HFFc6 (cell line): ENCODE data around the gene TNS3. TPM values are rescaled to one million over a fixed set of nuclear protein-coding genes. Genes with fewer than 3 reads are reported as not detected.

ENCODE experiments used
- DNase-seq: peaks from one replicate; pipeline ENCODE4 v3.0.0-alpha.2; 2018
- H3K27ac Mint-ChIP-seq: 2 replicates; pipeline ENCODE4 v1.8.0; 2020; ENCODE audit warnings: mild to moderate bottlenecking, mixed read lengths
- H3K27me3 Mint-ChIP-seq: 2 replicates; pipeline ENCODE4 v1.8.0; 2021; ENCODE audit warnings: mild to moderate bottlenecking, moderate library complexity, mixed read lengths; ENCODE audit not compliant: insufficient read depth
- H3K36me3 Mint-ChIP-seq: 2 replicates; pipeline ENCODE4 v1.8.0; 2021; ENCODE audit warnings: low read depth, mixed read lengths
- H3K4me1 Mint-ChIP-seq: 2 replicates; pipeline ENCODE4 v1.8.0; 2020; ENCODE audit warnings: low read depth, mixed read lengths
- H3K4me3 Mint-ChIP-seq: 2 replicates; pipeline ENCODE4 v1.8.0; 2020; ENCODE audit warnings: mild to moderate bottlenecking, moderate library complexity, mixed read lengths
- H3K9me3 Mint-ChIP-seq: 2 replicates; pipeline ENCODE4 v1.8.0; 2020; ENCODE audit warnings: mild to moderate bottlenecking, mixed read lengths
- long read RNA-seq: library from polyadenylated mRNA; unstranded; transcript quantifications from one replicate; pipeline ENCODE4 v2.0.0, GENCODE V29; 2019
- total RNA-seq, 6 experiments: library from RNA; stranded (reverse); fragmentation: NEBNext Ultra II Directional; extraction: Animal tissue kit (Norgen Biotek cat#: 25700); gene quantifications; 2 replicates in 1 of 6; 3 replicates in 5 of 6; pipeline ENCODE4 v1.2.3, GENCODE V29; 2021
- TF ChIP-seq, protein P1 (sequence below): fragments of 200-600 bp; sonication (generic); IDR thresholded peaks from 2 replicates; pipeline ENCODE4 v1.5.0; 2021; ENCODE audit warnings: antibody characterized with exemption, mild to moderate bottlenecking

The TNS3 gene
- total RNA-seq: 10 to 100 TPM; 50.8 to 77.0 (median 67.8) TPM
- long read RNA-seq, full-length matches to known transcripts: 1 of 30 reads
- long read RNA-seq, partial matches to known transcripts: 2 of 30 reads
- long read RNA-seq, other reads (novel, unspliced or antisense): 27 of 30 reads

DNA sequence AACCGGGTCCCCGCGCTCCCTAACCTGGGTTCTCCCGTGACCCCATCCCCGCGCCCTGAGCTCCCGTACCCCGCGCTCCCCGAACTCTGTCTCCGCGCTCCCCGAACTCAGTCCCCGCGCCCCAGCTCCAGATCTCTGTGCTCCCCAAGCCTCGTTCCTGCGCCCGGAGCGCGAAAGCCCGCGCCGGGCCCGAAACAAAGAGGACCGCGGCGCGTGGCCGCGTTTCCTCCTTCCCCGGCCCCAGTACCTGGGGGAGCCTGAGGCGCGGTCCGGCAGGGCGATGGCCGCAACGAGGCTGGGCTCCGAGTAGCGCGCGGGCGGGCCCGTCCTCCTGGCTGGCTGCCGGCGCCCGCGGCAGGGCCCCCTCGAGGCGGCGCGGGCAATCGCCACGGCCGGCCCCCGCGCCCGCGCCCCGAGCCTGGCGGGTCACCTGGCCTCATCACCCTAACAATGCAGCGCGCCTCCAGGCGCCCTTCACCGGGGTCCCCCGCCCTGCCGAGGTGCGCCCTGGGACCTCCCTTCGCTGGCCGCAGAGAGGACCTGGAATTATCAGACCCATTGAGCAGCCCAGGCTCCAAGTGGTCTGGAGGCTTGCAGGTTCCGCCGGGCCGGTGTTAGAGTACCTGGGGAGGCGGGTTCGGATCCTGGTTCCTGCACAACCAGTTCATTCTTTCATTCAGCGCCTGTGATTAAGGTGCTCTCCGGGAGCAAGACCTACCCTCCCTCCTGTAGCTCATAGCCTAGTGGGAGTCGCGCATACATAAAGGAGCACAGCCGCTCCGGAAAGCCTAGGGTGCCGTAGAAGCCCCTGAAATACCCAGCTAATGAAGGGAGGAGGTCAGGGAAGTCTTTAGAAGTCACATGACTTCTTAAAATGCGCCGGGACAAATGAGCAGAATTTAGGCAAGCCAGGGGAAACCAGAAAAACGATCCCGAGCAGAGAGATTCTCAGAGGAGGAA, at the start of gene TNS3:
TSS of gene TNS3 (minus strand) at position 308 of the 960 bp plus-strand sequence. CDS start 142,475 bp downstream, outside the sequence.
- H3K27me3 Mint-ChIP-seq: no peaks in the 10 kb centered on the region; the same call in 1 of the 2 replicates
- DNase-seq: no peak

DNA sequence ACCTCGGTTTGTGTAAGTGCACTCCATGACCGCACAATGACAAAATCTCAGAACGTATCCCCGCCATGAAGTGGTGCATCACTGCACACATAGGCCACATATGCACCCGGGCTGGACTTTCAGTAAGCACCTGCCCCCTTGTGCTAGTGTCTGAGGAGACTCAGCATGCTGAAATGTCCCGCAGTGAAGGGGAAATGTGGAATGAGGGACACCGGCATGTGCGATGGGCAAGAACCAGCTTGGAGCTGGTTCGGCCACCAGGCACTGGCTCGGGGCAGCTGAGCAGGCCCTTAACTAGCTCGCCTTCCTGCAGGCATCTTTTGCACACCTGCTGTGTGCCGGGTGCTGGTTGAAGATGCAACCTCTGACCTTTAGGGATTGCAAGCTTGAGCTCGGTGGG, 49.8 kb upstream of the TNS3 start:
- TF ChIP-seq, protein P1, sequence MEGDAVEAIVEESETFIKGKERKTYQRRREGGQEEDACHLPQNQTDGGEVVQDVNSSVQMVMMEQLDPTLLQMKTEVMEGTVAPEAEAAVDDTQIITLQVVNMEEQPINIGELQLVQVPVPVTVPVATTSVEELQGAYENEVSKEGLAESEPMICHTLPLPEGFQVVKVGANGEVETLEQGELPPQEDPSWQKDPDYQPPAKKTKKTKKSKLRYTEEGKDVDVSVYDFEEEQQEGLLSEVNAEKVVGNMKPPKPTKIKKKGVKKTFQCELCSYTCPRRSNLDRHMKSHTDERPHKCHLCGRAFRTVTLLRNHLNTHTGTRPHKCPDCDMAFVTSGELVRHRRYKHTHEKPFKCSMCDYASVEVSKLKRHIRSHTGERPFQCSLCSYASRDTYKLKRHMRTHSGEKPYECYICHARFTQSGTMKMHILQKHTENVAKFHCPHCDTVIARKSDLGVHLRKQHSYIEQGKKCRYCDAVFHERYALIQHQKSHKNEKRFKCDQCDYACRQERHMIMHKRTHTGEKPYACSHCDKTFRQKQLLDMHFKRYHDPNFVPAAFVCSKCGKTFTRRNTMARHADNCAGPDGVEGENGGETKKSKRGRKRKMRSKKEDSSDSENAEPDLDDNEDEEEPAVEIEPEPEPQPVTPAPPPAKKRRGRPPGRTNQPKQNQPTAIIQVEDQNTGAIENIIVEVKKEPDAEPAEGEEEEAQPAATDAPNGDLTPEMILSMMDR: no peak
- H3K36me3 Mint-ChIP-seq: no peaks in the 10 kb centered on the region
- H3K27me3 Mint-ChIP-seq: peaks cover 8% of the 10 kb centered on the region
- no peak overlapping the region for H3K27ac Mint-ChIP-seq
- DNase-seq: no peak
- H3K9me3 Mint-ChIP-seq: no peaks in the 10 kb centered on the region
- peaks cover 27% of the 10 kb centered on the region for H3K4me1 Mint-ChIP-seq
- no peak overlapping the region for H3K4me3 Mint-ChIP-seq

More for the DNA sequence above, at the start of gene TNS3:
- TF ChIP-seq, protein P1: peak; percentile 47; the same call in 1 of the 2 replicates
- Mint-ChIP-seq H3K27ac (peak within 1 kb of the TSS; percentile 94), H3K36me3 (peaks cover 28% of the 10 kb centered on the region), H3K4me3 (peak within 1 kb of the TSS; percentile 97), H3K9me3 (no peaks in the 10 kb centered on the region), H3K4me1 (peaks cover 70% of the 10 kb centered on the region)

DNA sequence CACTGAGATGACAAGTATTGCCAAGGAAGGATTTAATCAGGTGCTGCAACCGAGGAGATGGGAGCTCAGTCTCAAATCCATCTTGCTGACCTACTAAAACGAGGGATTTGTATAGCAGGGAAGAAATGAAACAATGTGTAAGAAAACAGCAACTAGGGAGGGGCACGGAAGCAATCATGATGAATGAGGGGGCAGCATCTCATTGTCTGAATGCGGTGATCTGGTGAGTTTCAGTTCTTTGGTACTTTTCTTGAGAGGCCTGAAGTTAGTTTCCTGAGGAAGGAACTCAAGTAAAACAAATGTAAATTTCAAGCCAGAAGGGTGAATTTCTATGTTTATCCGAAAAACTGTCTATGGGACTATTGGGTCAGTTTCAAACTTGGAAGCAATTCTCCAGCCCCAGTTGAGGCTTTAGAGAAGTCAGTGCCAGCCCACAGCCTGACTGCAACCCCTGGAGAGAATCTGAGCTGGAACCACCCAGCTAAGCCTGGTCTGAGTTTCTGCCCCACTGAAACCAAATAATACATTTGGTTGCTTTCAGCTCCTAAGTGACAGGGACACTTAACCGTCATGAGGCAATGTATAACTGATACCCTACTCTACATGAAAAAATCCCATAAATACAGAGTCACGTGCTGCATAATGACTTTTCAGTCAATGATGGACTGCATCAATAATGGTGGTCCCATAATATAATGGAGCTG, 45.8 kb upstream of the TNS3 start:
- DNase-seq: no peak
- no peak overlapping the region for H3K4me3 Mint-ChIP-seq
- H3K27me3 Mint-ChIP-seq: peaks cover 7% of the 10 kb centered on the region

DNA sequence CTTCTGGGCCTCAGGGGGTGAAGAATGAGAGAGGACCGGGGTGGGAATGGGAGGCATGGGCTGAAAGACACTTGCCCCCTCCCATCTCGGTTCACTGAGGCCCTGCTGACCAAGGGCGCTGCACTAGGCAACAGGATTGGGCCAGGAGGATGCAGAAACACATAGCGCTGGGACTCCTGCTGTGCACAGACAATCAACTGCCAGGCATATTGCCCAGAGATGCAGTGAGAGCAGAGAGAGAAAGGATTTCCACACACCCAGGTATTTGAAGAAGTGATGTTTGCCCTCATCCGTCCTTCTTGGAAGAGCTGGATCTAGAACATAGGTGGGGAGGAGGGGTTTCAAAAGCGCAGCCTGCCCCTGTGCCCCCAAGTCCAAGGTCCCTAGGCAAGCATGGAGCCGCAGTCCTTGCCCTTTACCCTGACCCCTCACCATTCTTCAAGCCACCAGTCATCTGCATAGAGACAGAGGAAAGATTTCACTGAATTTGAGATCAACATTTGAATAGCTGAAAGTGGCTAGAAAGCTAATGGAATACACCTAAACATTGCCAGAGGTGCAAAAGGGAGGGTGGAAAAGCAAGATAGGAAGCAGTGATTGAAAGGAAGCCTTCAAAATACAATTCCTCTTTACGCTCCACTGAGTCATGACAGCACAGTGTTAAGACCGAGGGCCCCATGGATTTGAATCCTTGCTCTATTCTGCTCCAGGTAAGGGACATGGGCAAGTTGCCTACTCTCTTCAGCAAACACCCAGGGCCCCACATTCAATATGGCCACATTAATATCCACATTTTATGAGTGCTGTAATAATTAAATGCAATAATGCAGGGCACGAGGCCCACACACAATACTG, 44.2 kb upstream of the TNS3 start:
- Mint-ChIP-seq H3K36me3 (no peaks in the 10 kb centered on the region), H3K4me3 (no peak overlapping the region), H3K27ac (no peak overlapping the region), H3K4me1 (peaks cover 23% of the 10 kb centered on the region), H3K27me3 (peaks cover 2% of the 10 kb centered on the region; the same call in 1 of the 2 replicates), H3K9me3 (no peaks in the 10 kb centered on the region)
- TF ChIP-seq, protein P1: no peak
- no peak for DNase-seq

More for the DNA sequence above, 45.8 kb upstream of the TNS3 start:
- Mint-ChIP-seq H3K4me1 (peaks cover 10% of the 10 kb centered on the region), H3K9me3 (no peaks in the 10 kb centered on the region), H3K27ac (no peak overlapping the region), H3K36me3 (no peaks in the 10 kb centered on the region)
- TF ChIP-seq, protein P1: no peak
